GM18951 (cell line): ENCODE data around the gene CFAP20DC.
"Not testable (repeated sequence)": the region's sequence is repeated elsewhere in the genome, so short reads cannot be mapped to it uniquely, and the experiment has no call there.

ENCODE experiments used
- POLR2A ChIP-seq: IDR thresholded peaks from 4 replicates; pipeline ENCODE4 v1.6.1; 2011; ENCODE audit warnings: mild to moderate bottlenecking; ENCODE audit not compliant: insufficient read length, insufficient read depth; ENCODE audit errors: extremely low read depth
- in situ Hi-C: fragments of 300-500 bp; cut with MboI; formaldehyde crosslinking; loops from one replicate; pipeline ENCODE4 v1.12.0; 2022; ENCODE audit warnings: low sequenced_read_pairs, mixed read lengths, inconsistent platforms; ENCODE audit not compliant: unreplicated experiment

CFAP20DC gene

DNA sequence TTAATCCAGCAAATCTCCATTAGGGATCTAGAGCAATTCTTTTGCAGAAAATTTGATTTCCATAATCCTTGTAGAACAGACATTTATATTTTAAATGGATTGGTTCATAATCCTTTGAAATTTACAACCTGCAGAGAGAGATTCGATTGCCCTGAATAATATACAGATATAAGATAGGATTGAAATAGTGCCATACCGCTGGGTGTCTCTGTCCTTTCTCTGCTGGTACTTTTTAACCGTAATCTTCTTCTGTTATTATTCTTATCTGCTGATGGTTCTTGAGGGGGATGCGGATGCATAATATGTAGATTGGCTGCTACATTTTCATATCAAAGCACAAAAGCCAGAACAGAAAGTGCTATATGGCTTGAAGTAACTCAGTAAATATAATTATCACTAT is 182.2 kb downstream of the CFAP20DC start:
- no peak for TF ChIP-seq POLR2A
- in situ Hi-C loops: no loop called here

DNA sequence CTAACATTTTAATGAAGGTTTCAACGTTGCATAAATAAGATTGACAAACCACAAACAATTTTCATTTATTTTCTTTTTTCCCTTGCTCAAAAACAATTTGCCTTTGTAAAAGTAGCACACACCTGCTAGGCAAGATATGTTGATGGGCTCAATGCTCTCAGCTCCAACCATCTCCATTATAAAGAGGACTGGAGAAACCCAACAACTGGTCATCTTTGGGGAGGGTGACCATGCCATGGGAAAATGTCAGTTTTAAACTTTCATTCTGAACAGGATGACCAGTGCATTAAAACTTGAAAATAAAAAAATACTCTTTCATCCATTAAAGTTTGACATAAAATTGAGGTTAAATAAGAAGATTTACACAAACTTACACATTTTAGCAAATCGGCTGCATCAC is 183.7 kb downstream of the CFAP20DC start:
- no peak for TF ChIP-seq POLR2A
- in situ Hi-C loops: no loop called here

DNA sequence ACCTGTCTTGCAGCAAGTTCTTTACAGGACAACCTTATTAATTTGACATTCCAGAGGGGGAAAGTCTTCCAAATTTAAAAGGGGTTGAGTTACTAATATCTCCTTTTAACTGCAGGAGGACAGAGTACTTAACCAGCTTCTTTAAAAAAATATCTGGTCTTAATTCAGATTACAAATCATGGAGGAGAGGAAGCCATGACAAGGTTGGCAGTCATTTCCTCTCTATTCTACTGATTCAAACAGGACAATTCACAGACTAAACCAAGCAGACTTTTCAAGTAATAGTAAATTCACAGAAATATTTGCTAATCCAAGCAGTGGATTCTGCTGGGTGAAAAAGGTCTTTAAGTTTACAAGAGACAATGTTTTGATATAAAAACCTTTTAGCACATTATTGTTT is 185.3 kb downstream of the CFAP20DC start:
- in situ Hi-C loops: no loop called here
- TF ChIP-seq POLR2A: no peak

DNA sequence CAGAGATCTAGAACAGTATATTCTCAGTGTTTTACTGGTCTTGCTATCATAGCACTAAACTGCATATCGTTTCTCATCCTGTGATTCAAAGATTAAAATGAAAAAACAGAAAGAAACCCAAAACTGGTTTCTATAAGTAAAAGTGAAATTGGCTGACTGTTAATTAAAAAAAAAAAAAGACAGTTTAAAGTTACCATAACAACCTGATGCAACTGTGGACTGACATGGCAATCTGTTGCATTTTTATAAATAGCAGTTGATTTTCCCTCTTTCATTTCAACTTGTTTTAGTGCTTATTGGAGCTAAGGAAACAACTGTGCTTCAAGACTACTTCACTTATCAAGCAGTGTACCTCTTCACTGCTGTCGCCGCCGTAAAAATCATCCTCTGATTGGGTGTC is 186.6 kb downstream of the CFAP20DC start:
- in situ Hi-C loops: no loop called here
- TF ChIP-seq POLR2A: no peak

DNA sequence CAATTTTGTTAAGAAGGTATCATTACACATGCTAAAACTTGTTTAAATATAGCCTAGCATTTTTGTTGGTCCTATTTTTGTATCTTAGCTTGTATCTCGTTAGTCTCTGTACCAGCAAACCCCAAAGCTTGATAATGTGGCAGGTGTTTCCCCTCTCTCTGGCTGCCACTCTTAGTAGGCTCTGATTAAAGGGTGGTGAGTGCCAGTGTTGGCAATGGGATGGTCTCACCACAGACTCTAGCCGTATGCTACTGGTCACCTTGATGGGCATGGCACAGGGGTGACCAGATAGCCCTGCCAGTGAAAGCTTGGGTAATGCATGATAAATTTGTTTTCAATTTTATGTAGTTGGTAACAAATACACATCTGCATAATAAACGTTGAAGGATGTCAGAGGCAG is 188.3 kb downstream of the CFAP20DC start:
- in situ Hi-C loops: no loop called here

DNA sequence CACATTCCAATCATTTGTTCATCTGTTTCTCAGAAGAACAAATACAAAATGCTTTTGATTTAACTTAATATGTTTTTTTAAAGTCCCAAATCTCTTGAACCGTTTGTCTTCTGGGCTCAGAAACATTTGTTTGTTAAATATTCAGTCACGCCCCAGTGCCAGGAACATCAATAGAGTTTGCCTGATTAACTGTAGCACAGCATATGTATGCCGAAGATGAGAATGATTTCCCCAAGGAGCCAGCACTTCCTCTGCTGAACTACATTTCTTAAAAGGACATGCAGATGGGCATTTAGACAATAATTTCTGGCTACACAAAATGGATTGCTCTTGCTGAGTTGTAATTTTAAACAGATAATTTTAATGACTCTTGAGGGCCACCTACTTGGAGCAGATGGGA is 191.7 kb downstream of the CFAP20DC start:
- in situ Hi-C loops: no loop called here
- no peak for TF ChIP-seq POLR2A

More for the DNA sequence above, 188.3 kb downstream of the CFAP20DC start:
- TF ChIP-seq POLR2A: no peak

DNA sequence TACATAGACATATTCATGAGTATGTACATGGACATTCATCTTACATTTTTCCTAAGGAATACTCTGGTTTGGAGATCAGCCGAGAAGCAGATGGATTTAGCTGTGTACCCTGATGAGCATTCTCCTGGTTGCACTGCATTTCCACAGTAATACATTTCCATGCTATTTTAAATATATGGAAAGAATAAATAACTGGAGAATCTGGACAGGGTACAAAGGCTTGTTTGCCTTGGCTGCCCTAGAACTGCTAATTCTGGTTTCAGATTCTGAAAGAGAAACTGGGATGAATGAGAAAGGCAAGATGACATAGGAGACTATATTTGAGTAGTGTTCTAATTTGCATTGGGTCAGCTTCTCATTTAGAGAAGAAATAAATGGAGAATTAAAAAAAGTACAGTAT is 192.4 kb downstream of the CFAP20DC start:
- in situ Hi-C loops: no loop called here
- TF ChIP-seq POLR2A: no peak

DNA sequence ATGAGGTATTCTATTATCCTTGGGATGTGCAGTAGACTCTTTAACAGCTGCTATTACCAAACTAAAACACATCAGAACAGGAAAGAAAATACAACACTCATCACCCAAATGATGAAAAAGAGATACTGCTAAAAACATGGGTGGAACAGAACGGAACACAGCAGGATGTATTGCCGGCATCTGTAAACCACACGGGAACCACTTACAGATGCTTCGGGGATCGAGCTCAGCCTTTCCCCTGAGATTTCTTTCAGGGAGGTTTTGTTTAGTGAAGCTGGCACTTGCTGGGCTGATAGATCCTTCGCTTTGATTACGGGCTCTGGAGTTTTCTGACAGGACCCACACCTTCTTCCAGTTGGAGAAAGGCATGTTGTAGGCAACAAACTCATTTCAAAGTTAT is 201.0 kb downstream of the CFAP20DC start:
- TF ChIP-seq POLR2A: no peak
- in situ Hi-C loops: no loop called here

DNA sequence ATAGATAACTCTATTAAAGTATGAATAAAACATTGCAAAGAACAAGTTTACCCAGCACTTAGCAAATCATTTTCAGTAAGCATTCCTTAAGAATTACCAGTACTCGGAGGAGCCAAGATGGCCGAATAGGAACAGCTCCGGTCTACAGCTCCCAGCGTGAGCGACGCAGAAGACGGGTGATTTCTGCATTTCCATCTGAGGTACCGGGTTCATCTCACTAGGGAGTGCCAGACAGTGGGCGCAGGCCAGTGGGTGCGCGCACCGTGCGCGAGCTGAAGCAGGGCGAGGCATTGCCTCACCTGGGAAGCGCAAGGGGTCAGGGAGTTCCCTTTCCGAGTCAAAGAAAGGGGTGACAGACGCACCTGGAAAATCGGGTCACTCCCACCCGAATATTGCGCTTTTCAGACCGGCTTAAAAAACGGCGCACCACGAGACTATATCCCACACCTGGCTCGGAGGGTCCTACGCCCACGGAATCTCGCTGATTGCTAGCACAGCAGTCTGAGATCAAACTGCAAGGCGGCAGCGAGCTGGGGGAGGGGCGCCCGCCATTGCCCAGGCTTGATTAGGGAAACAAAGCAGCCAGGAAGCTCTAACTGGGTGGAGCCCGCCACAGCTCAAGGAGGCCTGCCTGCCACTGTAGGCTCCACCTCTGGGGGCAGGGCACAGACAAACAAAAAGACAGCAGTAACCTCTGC is 207.6 kb downstream of the CFAP20DC start:
- in situ Hi-C loops: not testable (repeated sequence)

DNA sequence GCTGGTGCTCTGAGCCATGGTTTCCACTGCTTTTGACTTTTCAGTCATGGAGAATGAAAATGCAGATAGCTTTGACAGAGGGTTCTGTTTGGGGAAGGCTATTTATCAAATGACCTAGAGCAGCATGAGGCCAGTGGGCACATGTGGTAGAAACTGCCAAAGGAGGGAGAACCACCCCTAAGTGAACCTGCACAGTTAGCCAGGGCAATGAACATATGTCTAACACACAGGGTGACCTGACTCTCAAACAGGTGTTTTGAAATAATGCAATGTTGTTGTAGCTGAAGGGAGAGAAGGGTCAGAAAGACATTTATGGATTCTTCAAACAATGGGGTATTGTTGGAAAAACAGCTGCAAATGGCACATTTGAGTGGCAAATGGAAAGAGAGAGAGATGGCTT is 208.9 kb downstream of the CFAP20DC start:
- in situ Hi-C loops: no loop called here
- no peak for TF ChIP-seq POLR2A

DNA sequence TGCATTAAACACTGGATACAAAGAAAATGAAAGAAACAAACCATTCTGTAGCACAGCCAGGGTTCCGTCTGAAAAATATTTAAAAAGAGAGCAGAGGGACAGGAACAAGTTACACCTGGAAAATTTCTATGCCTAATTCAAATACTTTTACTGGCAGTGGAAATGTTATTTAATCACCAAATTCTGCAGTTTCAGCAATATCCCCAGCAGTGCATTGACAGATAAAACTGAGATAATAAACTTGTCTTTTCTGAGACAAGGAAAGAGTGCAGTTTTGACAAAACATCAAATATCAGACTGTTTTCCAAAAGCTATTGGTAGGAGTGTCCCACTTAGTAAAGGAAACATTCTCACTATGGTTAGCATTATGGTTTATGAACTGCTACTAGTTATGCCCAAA is 209.9 kb downstream of the CFAP20DC start:
- in situ Hi-C loops: no loop called here

DNA sequence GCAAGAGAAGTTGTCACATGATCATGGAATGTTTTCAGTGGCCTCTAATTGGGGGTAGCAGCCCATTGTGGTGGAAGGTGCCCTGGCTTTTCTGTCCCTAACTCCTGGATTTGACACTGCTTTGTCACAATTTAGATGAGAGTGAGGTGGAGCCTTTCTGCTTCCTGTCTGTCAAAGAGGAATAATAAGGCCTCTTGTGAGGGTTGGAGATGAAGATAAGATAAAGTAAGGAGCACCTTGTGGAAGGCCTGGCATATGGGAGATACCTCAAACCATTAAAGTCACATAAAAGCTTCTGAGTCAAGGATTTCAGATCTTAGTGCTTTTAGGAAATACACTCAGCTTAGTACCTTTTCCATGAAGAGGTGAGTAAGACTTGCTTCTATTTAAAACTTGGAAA is 210.6 kb downstream of the CFAP20DC start:
- in situ Hi-C loops: no loop called here
- no peak for TF ChIP-seq POLR2A

More for the DNA sequence above, 209.9 kb downstream of the CFAP20DC start:
- TF ChIP-seq POLR2A: no peak

DNA sequence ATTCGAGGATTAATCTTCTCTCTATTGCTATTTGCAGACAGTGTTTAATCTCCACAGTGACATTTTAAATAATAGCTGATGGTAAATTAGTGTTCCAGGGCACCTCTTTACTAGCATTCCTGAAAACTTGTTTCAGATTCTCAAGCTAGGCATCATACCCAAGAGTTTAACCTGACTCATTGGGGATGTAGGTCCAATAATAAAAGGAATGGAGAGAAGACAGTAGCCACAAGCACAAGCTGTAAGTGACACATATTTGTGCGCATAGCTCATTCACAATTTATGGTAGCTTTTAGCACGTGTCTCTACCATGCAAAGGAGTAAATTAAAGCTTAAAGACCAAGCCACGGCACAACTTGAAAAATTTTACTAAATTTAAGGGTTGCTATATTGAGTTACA is 212.0 kb downstream of the CFAP20DC start:
- in situ Hi-C loops: no loop called here
- no peak for TF ChIP-seq POLR2A

DNA sequence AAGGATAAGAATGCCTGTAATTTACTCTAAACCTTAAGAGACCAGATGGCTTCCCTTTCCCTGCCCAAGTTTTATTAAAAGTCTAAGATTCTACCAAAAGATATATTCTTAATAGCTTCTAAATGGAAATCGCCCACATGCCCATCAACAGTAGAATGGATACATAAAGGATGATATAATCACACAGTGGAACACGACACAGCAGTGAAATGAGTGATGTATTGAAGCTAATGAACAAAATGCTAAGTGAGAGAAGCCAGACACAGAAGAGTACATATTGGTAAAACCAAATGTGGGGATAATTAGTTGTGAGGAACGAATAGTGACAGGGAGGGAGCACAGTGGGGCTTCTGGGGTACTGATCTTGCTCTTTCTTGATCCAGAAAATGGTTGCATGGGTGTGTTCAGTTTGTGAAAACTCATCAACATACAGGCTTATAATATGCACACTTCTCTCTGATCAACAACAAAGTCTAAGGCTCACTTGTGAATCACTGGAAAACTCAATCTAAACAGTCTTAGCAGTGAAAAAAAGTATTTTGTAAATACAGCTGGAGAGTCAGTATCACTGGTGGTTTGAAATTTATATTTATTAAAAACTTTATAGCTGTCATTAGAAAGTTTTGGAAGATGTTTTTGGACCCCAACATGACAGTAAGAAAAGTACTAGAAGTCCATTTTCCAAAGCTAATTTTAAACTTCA is 212.5 kb downstream of the CFAP20DC start:
- no peak for TF ChIP-seq POLR2A
- in situ Hi-C loops: no loop called here

DNA sequence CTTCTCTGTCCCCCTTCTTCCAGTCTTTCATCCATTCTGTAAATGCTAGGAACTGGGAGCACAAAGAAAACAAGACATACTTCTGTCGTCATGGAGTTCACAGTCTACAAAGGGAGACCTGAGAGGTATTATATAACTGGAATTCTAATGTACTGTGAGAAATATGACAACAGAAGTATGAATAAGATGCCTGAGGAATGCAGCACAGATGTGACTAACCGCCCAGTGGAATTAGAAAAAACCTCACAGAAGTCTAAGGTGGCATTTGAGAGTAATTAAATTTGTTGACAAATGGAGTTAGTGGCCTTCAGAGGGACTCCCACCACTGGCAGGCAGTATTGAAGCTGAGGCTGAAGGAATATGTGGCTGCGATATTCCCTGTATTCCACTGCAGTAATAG is 214.7 kb downstream of the CFAP20DC start:
- TF ChIP-seq POLR2A: no peak
- in situ Hi-C loops: no loop called here

DNA sequence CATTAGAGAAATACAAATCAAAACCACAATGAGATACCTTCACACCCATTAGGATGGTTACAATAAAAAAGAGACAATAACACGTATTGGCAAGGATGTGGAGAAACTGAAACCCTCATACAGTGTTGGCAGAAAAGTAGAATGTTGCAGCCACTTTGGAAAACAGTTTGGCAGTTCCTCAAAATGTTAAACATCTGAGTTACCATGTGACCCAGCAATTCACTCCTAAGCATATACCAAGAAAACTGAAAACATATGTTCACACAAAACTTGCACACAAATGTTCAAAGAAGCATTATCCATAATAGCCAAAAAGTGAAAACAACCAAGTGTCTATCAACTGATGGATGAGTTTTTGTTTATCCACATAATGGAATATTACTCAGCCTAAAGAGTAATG is 216.3 kb downstream of the CFAP20DC start:
- no peak for TF ChIP-seq POLR2A
- in situ Hi-C loops: no loop called here
